ENCODE measurements around the gene FUNDC1. TPM values are rescaled to one million over a fixed set of nuclear protein-coding genes. Genes with fewer than 3 reads are reported as not detected.

FUNDC1 gene
- total and polyA plus RNA-seq, 3 experiments from 2014 or later = 12.0 to 26.9 (median 12.5) TPM

DNA sequence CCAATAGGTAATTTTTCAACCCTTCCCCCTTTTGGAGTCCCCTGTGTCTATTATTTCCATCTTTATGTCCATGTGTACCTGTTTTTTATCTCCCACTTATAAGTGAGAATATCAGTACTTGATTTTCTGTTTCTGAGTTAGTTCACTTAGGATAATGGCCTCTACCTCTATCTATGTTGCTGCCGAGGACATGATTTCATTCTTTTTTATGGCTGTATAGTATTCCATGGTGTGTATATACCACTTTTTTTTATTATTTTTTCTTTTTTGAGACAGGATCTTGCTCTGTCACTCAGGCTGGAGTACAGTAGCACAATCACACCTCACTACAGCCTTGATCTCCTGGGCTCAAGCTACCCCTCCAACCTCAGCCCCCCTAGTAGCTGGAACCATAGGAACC, 47.6 kb downstream of the FUNDC1 start:
- POLR2A ChIA-PET = no interaction called here
- no peak overlapping the region for H3K27ac ChIP-seq (ENCODE audit: low read depth, low read length)
- H3K4me3 ChIP-seq (ENCODE audit: low read length) = no peak overlapping the region
- H3K27me3 ChIP-seq (ENCODE audit: insufficient read depth, low read length, poor library complexity, severe bottlenecking) = no peaks in the 10 kb centered on the region
- H3K9me3 ChIP-seq (ENCODE audit: low read length) = no peaks in the 10 kb centered on the region
- Mint-ChIP-seq H3K9me3 (no peaks in the 10 kb centered on the region), H3K27ac (no peak overlapping the region), H3K4me3 (no peak overlapping the region), H3K36me3 (no peaks in the 10 kb centered on the region), H3K4me1 (peaks cover 0 to 8% (median 6%) of the 10 kb centered on the region in 3 donors), H3K27me3 (peaks cover 2 to 5% of the 10 kb centered on the region in 2 donors)
- H3K4me1 ChIP-seq (ENCODE audit: insufficient read depth, low read length) = no peaks in the 10 kb centered on the region
- CTCF ChIA-PET = no interaction called here
- no peak for DNase-seq
- H3K36me3 ChIP-seq (ENCODE audit: insufficient read depth, low read length) = no peaks in the 10 kb centered on the region

DNA sequence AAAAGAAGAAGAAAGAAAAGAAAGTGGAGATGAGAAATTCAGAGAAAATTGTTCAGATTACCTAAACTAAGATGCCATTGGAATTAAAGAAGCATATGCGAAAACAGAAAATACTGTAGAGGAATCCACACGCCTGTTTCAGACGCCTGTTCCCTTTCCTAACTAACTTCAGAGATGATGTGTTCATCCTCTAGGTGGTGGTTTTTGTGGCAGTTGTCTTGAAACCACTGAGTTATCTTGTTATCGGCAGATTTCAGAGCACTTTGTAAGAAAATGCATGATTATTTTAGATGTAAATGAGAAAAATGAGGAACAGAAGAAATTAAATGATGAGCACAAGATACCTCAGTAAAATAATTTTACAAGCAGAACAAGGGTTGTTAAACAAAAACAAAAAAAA, 48.3 kb downstream of the FUNDC1 start:
- no peak overlapping the region for H3K27ac ChIP-seq (ENCODE audit: low read depth, low read length)
- H3K4me3 Mint-ChIP-seq = no peak overlapping the region
- H3K36me3 Mint-ChIP-seq = no peaks in the 10 kb centered on the region
- CTCF ChIA-PET = no interaction called here
- peaks cover 0 to 8% (median 6%) of the 10 kb centered on the region in 3 donors for H3K4me1 Mint-ChIP-seq
- no peaks in the 10 kb centered on the region for H3K9me3 Mint-ChIP-seq
- no peak overlapping the region for H3K27ac Mint-ChIP-seq
- no peaks in the 10 kb centered on the region for H3K27me3 ChIP-seq (ENCODE audit: insufficient read depth, low read length, poor library complexity, severe bottlenecking)
- no peak for DNase-seq
- no peaks in the 10 kb centered on the region for H3K4me1 ChIP-seq (ENCODE audit: insufficient read depth, low read length)
- H3K27me3 Mint-ChIP-seq = peaks cover under 1 to 3% of the 10 kb centered on the region in 2 donors
- no peak overlapping the region for H3K4me3 ChIP-seq (ENCODE audit: low read length)
- H3K36me3 ChIP-seq (ENCODE audit: insufficient read depth, low read length) = no peaks in the 10 kb centered on the region
- POLR2A ChIA-PET = no interaction called here
- no peaks in the 10 kb centered on the region for H3K9me3 ChIP-seq (ENCODE audit: low read length)

DNA sequence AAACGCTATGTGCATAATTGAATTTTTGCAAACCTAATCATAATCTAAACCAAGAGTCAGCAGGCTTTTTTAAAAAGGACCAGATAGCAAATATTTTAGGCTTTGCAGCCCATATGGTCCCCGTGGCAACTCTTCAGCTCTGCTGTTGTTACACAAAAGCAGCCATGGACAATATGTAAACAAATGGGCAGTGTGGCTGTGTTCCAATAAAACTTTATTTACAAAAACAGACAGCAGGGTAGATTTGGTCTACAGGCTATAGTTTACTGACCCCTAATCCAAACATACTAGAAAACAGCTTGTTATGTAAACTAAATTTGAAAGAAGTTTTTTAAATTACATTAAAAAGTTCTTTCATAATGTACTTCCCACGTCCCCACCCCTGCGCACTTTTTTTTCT, 53.1 kb downstream of the FUNDC1 start:
- no peaks in the 10 kb centered on the region for H3K9me3 Mint-ChIP-seq
- POLR2A ChIA-PET = no interaction called here

DNA sequence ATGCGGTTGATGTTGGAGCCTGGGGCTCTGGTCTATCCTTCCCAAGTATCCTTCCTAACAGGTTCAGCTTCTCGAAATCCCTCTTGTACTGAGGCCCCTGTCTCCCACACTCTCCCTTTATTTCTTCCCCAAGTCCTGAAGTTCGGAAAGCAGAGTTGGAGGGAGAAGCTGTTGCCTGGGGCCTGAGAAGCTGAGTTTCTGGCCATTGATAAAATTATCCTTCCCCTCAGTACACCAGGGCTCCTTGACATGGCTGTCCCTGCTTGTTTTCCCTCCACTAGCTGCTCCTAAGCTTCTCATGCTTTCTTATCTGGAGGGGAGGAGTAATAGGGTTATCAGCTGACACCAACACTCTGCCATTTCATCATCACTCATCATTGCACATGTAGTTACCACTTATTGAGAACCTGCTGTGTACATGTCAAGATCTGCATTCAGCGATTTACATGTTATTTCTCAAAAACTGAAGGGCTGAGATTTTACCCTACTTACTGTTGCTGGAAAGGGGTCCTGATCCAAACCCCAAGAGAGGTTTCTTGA, 58.0 kb downstream of the FUNDC1 start:
- H3K36me3 ChIP-seq (ENCODE audit: insufficient read depth, low read length) = no peaks in the 10 kb centered on the region
- no peaks in the 10 kb centered on the region for H3K27me3 ChIP-seq (ENCODE audit: insufficient read depth, low read length, poor library complexity, severe bottlenecking)
- no peak overlapping the region for H3K4me3 ChIP-seq (ENCODE audit: low read length)
- Mint-ChIP-seq H3K4me3 (no peak overlapping the region), H3K36me3 (no peaks in the 10 kb centered on the region), H3K4me1 (no peaks in the 10 kb centered on the region), H3K27ac (no peak overlapping the region), H3K9me3 (no peaks in the 10 kb centered on the region), H3K27me3 (peaks cover 13 to 17% of the 10 kb centered on the region in 2 donors)
- peak overlapping the region; percentile 27 for H3K27ac ChIP-seq (ENCODE audit: low read depth, low read length)
- ChIA-PET POLR2A (no interaction called here), CTCF (no interaction called here)
- no peaks in the 10 kb centered on the region for H3K9me3 ChIP-seq (ENCODE audit: low read length)
- H3K4me1 ChIP-seq (ENCODE audit: insufficient read depth, low read length) = no peaks in the 10 kb centered on the region
- DNase-seq = no peak

More for the DNA sequence above, 53.1 kb downstream of the FUNDC1 start:
- no peak overlapping the region for H3K27ac ChIP-seq (ENCODE audit: low read depth, low read length)
- Mint-ChIP-seq H3K36me3 (no peaks in the 10 kb centered on the region), H3K4me1 (peaks cover 0 to 8% (median 6%) of the 10 kb centered on the region in 3 donors), H3K27ac (no peak overlapping the region), H3K4me3 (no peak overlapping the region), H3K27me3 (peaks cover 7 to 10% of the 10 kb centered on the region in 2 donors)
- no peaks in the 10 kb centered on the region for H3K9me3 ChIP-seq (ENCODE audit: low read length)
- no peak overlapping the region for H3K4me3 ChIP-seq (ENCODE audit: low read length)
- no peaks in the 10 kb centered on the region for H3K27me3 ChIP-seq (ENCODE audit: insufficient read depth, low read length, poor library complexity, severe bottlenecking)
- CTCF ChIA-PET = no interaction called here
- H3K36me3 ChIP-seq (ENCODE audit: insufficient read depth, low read length) = no peaks in the 10 kb centered on the region
- DNase-seq = no peak
- no peaks in the 10 kb centered on the region for H3K4me1 ChIP-seq (ENCODE audit: insufficient read depth, low read length)

DNA sequence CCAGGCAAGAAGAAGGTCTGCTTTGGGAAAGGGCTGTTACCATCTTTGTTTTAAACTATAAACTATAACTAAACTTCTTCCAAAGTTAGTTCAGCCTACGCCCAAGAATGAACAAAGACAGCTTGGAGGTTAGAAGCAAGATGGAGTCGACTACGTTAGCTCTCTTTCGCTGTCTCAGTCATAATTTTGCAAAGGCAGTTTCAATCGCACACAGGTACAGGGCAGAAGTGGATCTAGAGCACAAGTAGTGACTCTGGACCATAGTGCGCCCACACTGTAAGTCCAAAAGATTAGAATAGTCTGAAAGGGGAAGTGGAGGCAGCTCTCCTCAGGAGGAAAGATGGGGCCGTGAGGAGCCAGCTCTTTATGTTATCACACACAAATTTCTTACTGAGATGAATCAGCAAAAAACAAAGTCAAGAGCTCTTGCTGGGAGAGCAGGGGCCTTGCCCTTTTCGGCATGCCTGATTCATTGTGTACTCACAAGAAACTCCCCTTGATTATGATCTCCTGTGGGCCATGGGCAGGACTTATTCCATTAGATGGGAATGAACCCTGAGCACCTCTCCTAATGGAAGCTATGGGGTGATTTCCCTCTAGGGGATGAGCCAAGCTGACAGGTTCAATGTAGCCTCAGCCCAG, 58.6 kb downstream of the FUNDC1 start:
- no peaks in the 10 kb centered on the region for H3K27me3 ChIP-seq (ENCODE audit: insufficient read depth, low read length, poor library complexity, severe bottlenecking)
- H3K4me1 ChIP-seq (ENCODE audit: insufficient read depth, low read length) = no peaks in the 10 kb centered on the region
- no peaks in the 10 kb centered on the region for H3K9me3 Mint-ChIP-seq
- no peak overlapping the region for H3K4me3 Mint-ChIP-seq
- POLR2A ChIA-PET = no interaction called here
- H3K9me3 ChIP-seq (ENCODE audit: low read length) = no peaks in the 10 kb centered on the region
- H3K36me3 ChIP-seq (ENCODE audit: insufficient read depth, low read length) = no peaks in the 10 kb centered on the region
- no peak overlapping the region for H3K4me3 ChIP-seq (ENCODE audit: low read length)
- no peak for DNase-seq
- CTCF ChIA-PET = no interaction called here
- peak overlapping the region; percentile 27 for H3K27ac ChIP-seq (ENCODE audit: low read depth, low read length)
- H3K27ac Mint-ChIP-seq = no peak overlapping the region
- H3K36me3 Mint-ChIP-seq = no peaks in the 10 kb centered on the region
- H3K27me3 Mint-ChIP-seq = peaks cover 13 to 17% of the 10 kb centered on the region in 2 donors
- no peaks in the 10 kb centered on the region for H3K4me1 Mint-ChIP-seq

DNA sequence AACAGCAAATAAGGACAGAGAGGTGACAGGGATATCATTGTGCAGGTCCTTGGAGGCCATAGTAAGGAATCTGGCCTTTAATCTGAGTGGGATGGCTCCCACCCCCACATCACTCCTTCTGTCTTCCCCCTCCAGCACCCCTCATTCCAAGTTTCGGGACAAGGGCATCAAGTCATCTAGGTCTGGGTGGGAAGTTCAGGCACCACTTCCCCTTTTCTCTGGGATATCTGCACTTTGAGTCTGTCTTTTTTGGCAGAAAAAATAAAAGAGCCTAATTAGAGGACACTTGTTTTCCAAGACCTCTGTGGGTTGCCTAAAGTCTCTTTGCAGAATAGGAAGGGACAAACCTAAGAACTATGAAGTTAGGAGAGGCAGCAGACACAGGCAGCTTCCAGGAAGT, 60.1 kb downstream of the FUNDC1 start:
- H3K36me3 ChIP-seq (ENCODE audit: insufficient read depth, low read length) = no peaks in the 10 kb centered on the region
- Mint-ChIP-seq H3K4me1 (no peaks in the 10 kb centered on the region), H3K9me3 (no peaks in the 10 kb centered on the region), H3K27ac (no peak overlapping the region), H3K27me3 (peaks cover 13 to 17% of the 10 kb centered on the region in 2 donors), H3K36me3 (no peaks in the 10 kb centered on the region), H3K4me3 (no peak overlapping the region)
- DNase-seq = no peak
- no peaks in the 10 kb centered on the region for H3K27me3 ChIP-seq (ENCODE audit: insufficient read depth, low read length, poor library complexity, severe bottlenecking)
- ChIA-PET POLR2A (no interaction called here), CTCF (no interaction called here)
- no peak overlapping the region for H3K27ac ChIP-seq (ENCODE audit: low read depth, low read length)
- no peaks in the 10 kb centered on the region for H3K9me3 ChIP-seq (ENCODE audit: low read length)
- no peaks in the 10 kb centered on the region for H3K4me1 ChIP-seq (ENCODE audit: insufficient read depth, low read length)
- no peak overlapping the region for H3K4me3 ChIP-seq (ENCODE audit: low read length)

DNA sequence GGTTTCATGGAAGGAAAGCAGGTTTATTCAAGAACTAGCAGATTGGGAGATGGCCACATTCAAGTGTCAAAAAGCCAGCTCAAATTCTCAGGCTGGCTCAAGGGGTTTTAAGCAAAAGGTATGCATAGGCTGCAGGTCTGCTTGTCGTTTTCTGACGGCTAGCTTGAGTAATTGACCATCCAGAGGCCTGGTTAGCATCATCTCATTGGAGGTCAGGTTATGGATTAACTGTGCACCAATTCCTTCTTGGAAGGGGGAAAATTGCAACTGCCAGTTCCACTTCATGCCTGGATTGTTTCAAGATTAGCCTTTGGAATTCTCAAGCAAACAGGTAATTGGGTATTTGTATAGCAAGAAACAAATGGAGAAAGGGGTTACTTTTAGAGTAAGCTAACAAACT, 62.1 kb downstream of the FUNDC1 start:
- Histone ChIP-seq H3K27me3 (ENCODE audit: insufficient read depth, low read length, poor library complexity, severe bottlenecking) (no peaks in the 10 kb centered on the region), H3K27ac (ENCODE audit: low read depth, low read length) (no peak overlapping the region), H3K9me3 (ENCODE audit: low read length) (no peaks in the 10 kb centered on the region), H3K4me1 (ENCODE audit: insufficient read depth, low read length) (no peaks in the 10 kb centered on the region), H3K4me3 (ENCODE audit: low read length) (no peak overlapping the region), H3K36me3 (ENCODE audit: insufficient read depth, low read length) (no peaks in the 10 kb centered on the region)
- no peaks in the 10 kb centered on the region for H3K36me3 Mint-ChIP-seq
- no peak overlapping the region for H3K27ac Mint-ChIP-seq
- no peaks in the 10 kb centered on the region for H3K4me1 Mint-ChIP-seq
- no peak for DNase-seq
- no peaks in the 10 kb centered on the region for H3K9me3 Mint-ChIP-seq
- ChIA-PET CTCF (no interaction called here), POLR2A (no interaction called here)
- peaks cover 12 to 20% of the 10 kb centered on the region in 2 donors for H3K27me3 Mint-ChIP-seq
- H3K4me3 Mint-ChIP-seq = no peak overlapping the region

DNA sequence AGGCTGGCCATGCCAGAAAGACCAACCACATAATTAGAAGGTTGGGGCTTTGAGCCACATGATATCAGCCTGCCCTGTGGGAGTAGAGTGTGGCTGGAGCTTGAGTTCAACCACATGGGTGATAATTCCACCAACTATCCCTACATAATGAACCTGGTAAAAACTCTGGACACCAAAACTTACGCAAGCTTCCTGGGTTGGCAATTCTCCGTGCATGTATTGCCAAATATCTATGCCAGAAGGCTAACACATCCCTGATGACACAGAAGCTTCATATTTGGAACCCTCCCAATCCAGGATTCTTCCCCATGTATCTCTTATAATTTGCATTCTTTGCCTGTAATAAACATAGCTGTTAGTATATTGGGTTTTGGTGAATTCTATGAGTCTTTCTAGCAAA, 68.2 kb downstream of the FUNDC1 start:
- H3K4me1 Mint-ChIP-seq = peaks cover 0 to 2% (median 0%) of the 10 kb centered on the region in 3 donors
- Histone ChIP-seq H3K27me3 (ENCODE audit: insufficient read depth, low read length, poor library complexity, severe bottlenecking) (no peaks in the 10 kb centered on the region), H3K27ac (ENCODE audit: low read depth, low read length) (no peak overlapping the region), H3K9me3 (ENCODE audit: low read length) (no peaks in the 10 kb centered on the region), H3K4me1 (ENCODE audit: insufficient read depth, low read length) (no peaks in the 10 kb centered on the region), H3K4me3 (ENCODE audit: low read length) (no peak overlapping the region), H3K36me3 (ENCODE audit: insufficient read depth, low read length) (no peaks in the 10 kb centered on the region)
- H3K9me3 Mint-ChIP-seq = no peaks in the 10 kb centered on the region
- H3K4me3 Mint-ChIP-seq = no peak overlapping the region
- H3K27ac Mint-ChIP-seq = no peak overlapping the region
- ChIA-PET POLR2A (no interaction called here), CTCF (no interaction called here)
- no peak for DNase-seq
- H3K27me3 Mint-ChIP-seq = peaks cover 0 to 14% of the 10 kb centered on the region in 2 donors
- no peaks in the 10 kb centered on the region for H3K36me3 Mint-ChIP-seq
